IPS-15b (cell line): ENCODE measurements around the gene MYCN.

Experiments used
- H3K27me3 ChIP-seq: one replicate; pipeline ENCODE4 v1.6.1; 2013; ENCODE audit warnings: low read length; ENCODE audit not compliant: control insufficient read depth, insufficient read depth
- H3K36me3 ChIP-seq: one replicate; pipeline ENCODE4 v1.6.1; 2013; ENCODE audit warnings: low read length; ENCODE audit not compliant: control insufficient read depth, insufficient read depth
- H3K4me1 ChIP-seq: one replicate; pipeline ENCODE4 v1.6.1; 2013; ENCODE audit warnings: mild to moderate bottlenecking, low read length; ENCODE audit not compliant: control insufficient read depth, insufficient read depth
- H3K4me3 ChIP-seq: one replicate; pipeline ENCODE4 v1.5.1; 2013; ENCODE audit warnings: low read depth, low read length
- H3K9ac ChIP-seq: one replicate; pipeline ENCODE4 v1.6.1; 2013; ENCODE audit warnings: low read depth, mild to moderate bottlenecking, low read length
- H3K9me3 ChIP-seq: one replicate; pipeline ENCODE4 v1.6.1; 2013; ENCODE audit warnings: mild to moderate bottlenecking, low read length; ENCODE audit not compliant: control insufficient read depth, insufficient read depth

The MYCN gene

DNA sequence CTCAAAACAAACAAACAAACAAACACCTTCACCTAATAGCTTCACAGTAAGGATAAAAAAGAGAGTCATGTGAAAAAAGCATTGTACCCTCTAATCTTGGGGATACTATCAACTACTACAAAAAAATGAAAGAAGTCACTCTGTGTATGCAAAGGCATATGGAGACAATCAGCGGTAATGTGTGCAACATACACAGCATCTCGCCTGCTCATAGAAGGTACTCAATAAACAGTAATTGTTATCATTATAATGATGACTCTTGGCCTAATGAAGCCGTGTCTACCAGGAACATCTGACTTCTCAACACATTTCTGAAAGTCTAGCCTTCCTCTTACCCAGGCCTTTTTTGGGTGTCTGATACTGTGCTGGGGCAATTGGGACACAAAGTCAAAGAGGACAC, 55.3 kb downstream of the MYCN start:
- Histone ChIP-seq H3K4me1 (no peaks in the 10 kb centered on the region), H3K9me3 (no peaks in the 10 kb centered on the region), H3K4me3 (no peak overlapping the region), H3K27me3 (peaks cover 3% of the 10 kb centered on the region), H3K9ac (no peak overlapping the region), H3K36me3 (no peaks in the 10 kb centered on the region)
